SK-N-SH (cell line): ENCODE measurements around the gene SEPTIN12. TPM values are rescaled to one million over a fixed set of nuclear protein-coding genes. Genes with fewer than 3 reads are reported as not detected.
A peak's percentile ranks its signal among the peaks of the same experiment; 100 is the strongest.

Experiments
- CTCF ChIA-PET: fragments of 300-600, 350-600 bp; formaldehyde crosslinking; extraction: SDS; loops from one replicate; lab custom pipeline; 2021; lab: Yijun Ruan, JAX
- POLR2A ChIA-PET: fragments of 350-600 bp; sonication (Branson Sonifier 250); formaldehyde crosslinking; extraction: SDS; loops from one replicate; lab custom pipeline; 2020; ENCODE audit warnings: antibody characterized with exemption, inconsistent platforms; lab: Yijun Ruan, JAX
- DNase-seq: peaks from one replicate; pipeline ENCODE4 v3.0.0; 2012
- H2AFZ ChIP-seq: fragments of 200-600 bp; sonication (generic); 2 replicates; pipeline ENCODE4 v1.8.1; 2016; ENCODE audit warnings: antibody characterized with exemption, mild to moderate bottlenecking, low read depth
- H3F3A ChIP-seq: fragments of 200-600 bp; sonication (generic); replicated peaks from 2 replicates; pipeline ENCODE3; 2016; ENCODE audit warnings: antibody characterized with exemption, mild to moderate bottlenecking; ENCODE audit not compliant: insufficient read depth
- H3K27ac ChIP-seq, 2 experiments: fragments of 200-500 bp in 1 of 2; fragments of 200-600 bp in 1 of 2; sonication (Bioruptor generic) in 1 of 2; sonication (generic), shearing (Covaris generic) in 1 of 2; 2 replicates each; pipeline versions ENCODE4 v1.5.1 to v1.6.1; 2014 to 2016; ENCODE audit warnings: low read depth in 2 of 2, inconsistent platforms in 1 of 2, low read length in 1 of 2, mild to moderate bottlenecking in 1 of 2, mixed read lengths in 1 of 2
- H3K27me3 ChIP-seq: fragments of 200-600 bp; sonication (generic), shearing (Covaris generic); 2 replicates; pipeline ENCODE4 v1.6.1; 2016; ENCODE audit warnings: mixed run types; ENCODE audit not compliant: insufficient read depth
- H3K36me3 ChIP-seq, 2 experiments: fragments of 200-500 bp in 1 of 2; fragments of 200-600 bp in 1 of 2; sonication (Bioruptor generic) in 1 of 2; sonication (generic) in 1 of 2; replicated peaks in 1 of 2; 2 replicates each; pipeline versions ENCODE3 to v1.5.1; 2014 to 2016; ENCODE audit warnings: low read length in 1 of 2, mild to moderate bottlenecking in 1 of 2; ENCODE audit not compliant: insufficient read depth in 2 of 2, control insufficient read depth in 1 of 2
- H3K4me1 ChIP-seq, 2 experiments: fragments of 200-500 bp in 1 of 2; fragments of 200-600 bp in 1 of 2; sonication (Bioruptor generic) in 1 of 2; sonication (generic), shearing (Covaris generic) in 1 of 2; 2 replicates each; pipeline versions ENCODE4 v1.5.1 to v1.6.1; 2014 to 2016; ENCODE audit warnings: low read depth in 1 of 2, low read length in 1 of 2, mixed run types in 1 of 2; ENCODE audit not compliant: insufficient read depth in 2 of 2, control insufficient read depth in 1 of 2
- H3K4me2 ChIP-seq: fragments of 200-600 bp; sonication (generic), shearing (Covaris generic); 2 replicates; pipeline ENCODE4 v1.6.1; 2017; ENCODE audit warnings: mixed run types
- H3K4me3 ChIP-seq, 2 experiments: fragments of 200-500 bp in 1 of 2; fragments of 200-600 bp in 1 of 2; sonication (Bioruptor generic) in 1 of 2; sonication (generic), shearing (Covaris generic) in 1 of 2; 2 replicates each; pipeline versions ENCODE4 v1.5.1 to v1.8.1; 2014 to 2016; ENCODE audit warnings: low read depth in 2 of 2, inconsistent platforms in 1 of 2, low read length in 1 of 2, mild to moderate bottlenecking in 1 of 2, mixed read lengths in 1 of 2, moderate library complexity in 1 of 2
- H3K79me2 ChIP-seq: fragments of 200-600 bp; sonication (generic); 2 replicates; pipeline ENCODE4 v1.8.1; 2017; ENCODE audit warnings: mild to moderate bottlenecking; ENCODE audit not compliant: insufficient read depth
- H3K9ac ChIP-seq: fragments of 200-600 bp; sonication (generic); 2 replicates; pipeline ENCODE4 v1.6.1; 2017; ENCODE audit warnings: mixed run types
- H3K9me2 ChIP-seq: fragments of 200-600 bp; sonication (generic); 2 replicates; pipeline ENCODE4 v1.6.1; 2017; ENCODE audit warnings: mixed run types
- H3K9me3 ChIP-seq: fragments of 200-600 bp; sonication (generic); 2 replicates; pipeline ENCODE4 v1.6.1; 2017; ENCODE audit warnings: mixed run types, mild to moderate bottlenecking, moderate library complexity
- H4K20me1 ChIP-seq: fragments of 200-600 bp; sonication (generic); 2 replicates; pipeline ENCODE4 v1.6.1; 2017; ENCODE audit warnings: mild to moderate bottlenecking, mixed run types; ENCODE audit not compliant: insufficient read depth
- CHD2 ChIP-seq: fragments of 150-350 bp; IDR thresholded peaks from 2 replicates; pipeline ENCODE4 v1.6.1; 2018; ENCODE audit warnings: low read length; ENCODE audit not compliant: partially characterized antibody
- ELF1 ChIP-seq: IDR thresholded peaks from 2 replicates; pipeline ENCODE4 v1.4.0; 2012
- EP300 ChIP-seq, 2 experiments: IDR thresholded peaks; 2 replicates each; pipeline versions ENCODE4 v1.4.0 to v1.6.1; 2012; ENCODE audit warnings: borderline replicate concordance in 1 of 2, low read depth in 1 of 2, low read length in 1 of 2
- EZH2phosphoT487 ChIP-seq: fragments of 200-600 bp; sonication (generic); IDR thresholded peaks from 2 replicates; pipeline ENCODE4 v1.6.1; 2017; ENCODE audit warnings: low read depth, mixed run types, mild to moderate bottlenecking, antibody characterized with exemption, moderate library complexity, borderline replicate concordance
- FOSL2 ChIP-seq: IDR thresholded peaks from 2 replicates; pipeline ENCODE4 v1.4.0; 2012; ENCODE audit warnings: low read depth, mild to moderate bottlenecking, moderate library complexity, borderline replicate concordance
- FOXJ3 ChIP-seq: sonication (generic); formaldehyde crosslinking; IDR thresholded peaks from 2 replicates; pipeline ENCODE4 v1.5.1; 2020; ENCODE audit warnings: mild to moderate bottlenecking, missing genetic modification reagents
- FOXM1 ChIP-seq: IDR thresholded peaks from 2 replicates; pipeline ENCODE4 v1.4.0; 2012; ENCODE audit warnings: low read depth, mild to moderate bottlenecking
- GATA2 ChIP-seq: sonication (generic); formaldehyde crosslinking; IDR thresholded peaks from 2 replicates; pipeline ENCODE4 v1.5.0; 2020; ENCODE audit warnings: mild to moderate bottlenecking, missing genetic modification reagents
- IRF3 ChIP-seq: fragments of 150-350 bp; IDR thresholded peaks from 2 replicates; pipeline ENCODE4 v1.6.1; 2016; ENCODE audit warnings: mild to moderate bottlenecking, low read depth, low read length
- JUND ChIP-seq: IDR thresholded peaks from 2 replicates; pipeline ENCODE4 v1.4.0; 2012
- MAX ChIP-seq: IDR thresholded peaks from 2 replicates; pipeline ENCODE4 v1.4.0; 2012; ENCODE audit warnings: low read depth
- MXI1 ChIP-seq: IDR thresholded peaks from 2 replicates; pipeline ENCODE4 v1.6.1; 2012; ENCODE audit warnings: mild to moderate bottlenecking, low read depth, low read length, improper control_type of control experiment
- NFIC ChIP-seq: IDR thresholded peaks from 2 replicates; pipeline ENCODE4 v1.4.0; 2012; ENCODE audit warnings: borderline replicate concordance
- NRF1 ChIP-seq: IDR thresholded peaks from 2 replicates; pipeline ENCODE4 v1.6.1; 2012; ENCODE audit warnings: low read depth, mild to moderate bottlenecking, low read length
- RCOR1 ChIP-seq: fragments of 150-350 bp; IDR thresholded peaks from 2 replicates; pipeline ENCODE4 v1.6.1; 2017; ENCODE audit warnings: antibody characterized with exemption, low read length
- REST ChIP-seq: IDR thresholded peaks from 2 replicates; pipeline ENCODE4 v1.6.1; 2012; ENCODE audit warnings: mild to moderate bottlenecking, low read depth, low read length, moderate library complexity
- RFX5 ChIP-seq: IDR thresholded peaks from 2 replicates; pipeline ENCODE4 v1.6.1; 2012; ENCODE audit warnings: mild to moderate bottlenecking, improper control_type of control experiment, low read length
- RXRA ChIP-seq: IDR thresholded peaks from 2 replicates; pipeline ENCODE4 v1.4.0; 2012; ENCODE audit warnings: low read depth, mild to moderate bottlenecking, borderline replicate concordance
- SMC3 ChIP-seq: IDR thresholded peaks from 2 replicates; pipeline ENCODE4 v1.6.1; 2012; ENCODE audit warnings: low read depth, low read length, improper control_type of control experiment
- TAF1 ChIP-seq: IDR thresholded peaks from 2 replicates; pipeline ENCODE4 v1.6.1; 2012; ENCODE audit warnings: low read depth, mild to moderate bottlenecking, low read length, moderate library complexity, borderline replicate concordance
- TCF12 ChIP-seq: IDR thresholded peaks from 2 replicates; pipeline ENCODE4 v1.4.0; 2012
- TEAD4 ChIP-seq: IDR thresholded peaks from 2 replicates; pipeline ENCODE4 v1.4.0; 2012; ENCODE audit warnings: mild to moderate bottlenecking, borderline replicate concordance; ENCODE audit not compliant: insufficient read depth
- USF2 ChIP-seq: fragments of 150-350 bp; IDR thresholded peaks from 2 replicates; pipeline ENCODE4 v1.6.1; 2017; ENCODE audit warnings: antibody characterized with exemption, low read length, low read depth, borderline replicate concordance
- YY1 ChIP-seq: IDR thresholded peaks from 2 replicates; pipeline ENCODE4 v1.4.0; 2012; ENCODE audit warnings: low read depth, mild to moderate bottlenecking
- ZBTB33 ChIP-seq: IDR thresholded peaks from 2 replicates; pipeline ENCODE4 v1.4.0; 2012; ENCODE audit warnings: low read depth, borderline replicate concordance
- WGBS: methylation state at CpG from one replicate; pipeline ENCODE4 v1.1.6; 2017; ENCODE audit warnings: low lambda C conversion rate; 5-methylcytosine and 5-hydroxymethylcytosine counted together
- polyA plus RNA-seq, 3 experiments: library from polyadenylated mRNA; depleted of rRNA; stranded (reverse); fragments of >200 nt; gene quantifications; 2 replicates each; pipeline ENCODE4 v1.2.3, GENCODE V29; 2012

SEPTIN12 gene
- polyA plus RNA-seq, 1 of the 3 experiments (the other 2 are of a cell fraction): 0.07 TPM

GRCh38 chr16:4771646-4772045 is 16.5 kb downstream of the SEPTIN12 start:
- Histone ChIP-seq H4K20me1 (no peaks in the 10 kb centered on the region), H3K9me3 (no peaks in the 10 kb centered on the region), H3K36me3 (no peaks in the 10 kb centered on the region), H3K9ac (no peak overlapping the region), H3F3A (peaks cover 6% of the 10 kb centered on the region), H3K9me2 (no peaks in the 10 kb centered on the region), H2AFZ (0 out of 2 replicates have a peak overlapping the region, but pooled peaks have one; percentile 56), H3K4me2 (no peak overlapping the region), H3K27ac (peak overlapping the region in 1 of 2 experiments; percentile 65; a peak in 2 of 4 replicates), H3K79me2 (peaks cover 3% of the 10 kb centered on the region; the same call in 1 of the 2 replicates), H3K4me3 (no peak overlapping the region), H3K27me3 (no peaks in the 10 kb centered on the region), H3K4me1 (peaks cover 0 to 16% of the 10 kb centered on the region in 2 experiments; a peak in 1 of 4 replicates)
- peak; percentile 85 for DNase-seq
- 53% methylated on average over 3 of the region's 3 CpGs for WGBS
- ChIA-PET POLR2A (interaction anchor here (0.7 to 0.8 kb wide), 2 partner anchors 31 kb away, joined by 3 to 4 read pairs; partner anchors contain the start of gene ROGDI), CTCF (interaction anchor here (1.0 kb wide), 1 partner anchor 17 kb away, joined by 3 read pairs; no protein-coding TSS in a partner anchor)
- TF ChIP-seq NRF1 (peak; percentile 49; the same call in 1 of the 2 replicates), TCF12 (no peak), RXRA (no peak), REST (no peak), FOSL2 (no peak), NFIC (no peak), MAX (no peak), TEAD4 (no peak), FOXJ3 (CRISPR knock-in tag) (no peak; the same call in 1 of the 2 replicates), EP300 (IDR thresholded peaks at IDR 0.05; ENCODE audit: borderline replicate concordance in 1 of 2, low read depth in 1 of 2, low read length in 1 of 2) (peak in 1 of 2 experiments; percentile 70; a peak in 2 of 4 replicates), GATA2 (peak; percentile 78), RFX5 (no peak), SMC3 (no peak), USF2 (no peak), ZBTB33 (no peak), TAF1 (no peak), FOXM1 (no peak), EZH2phosphoT487 (no peak), RCOR1 (peak; percentile 80), CHD2 (peak; percentile 38), MXI1 (peak; percentile 25; the same call in 1 of the 2 replicates), ELF1 (no peak), JUND (no peak), IRF3 (no peak), YY1 (no peak)
